Stomach (tissue), 9 donors: ENCODE results near the gene RFX2. TPM values are rescaled to one million over a fixed set of nuclear protein-coding genes. Genes with fewer than 3 reads are reported as not detected.

Experiments used
- DNase-seq, 2 donors: peaks; one replicate each; pipeline versions ENCODE4 v3.0.0 to v3.0.0-alpha.2; 2013 to 2019
- H3K27ac ChIP-seq, 5 donors: fragments of 200-600 bp in 4 of 5; sonication (generic) in 4 of 5; one replicate each; pipeline ENCODE4 v1.5.1; 2013 to 2019; ENCODE audit warnings: mild to moderate bottlenecking in 1 of 5, moderate library complexity in 1 of 5
- H3K27me3 ChIP-seq, 3 donors: fragments of 200-600 bp; sonication (generic); one replicate each; pipeline ENCODE4 v1.5.1; 2017 to 2019; ENCODE audit warnings: mixed run types in 1 of 3
- H3K36me3 ChIP-seq, 4 donors: fragments of 200-600 bp; sonication (generic); 1 replicate in 3 of 4; 2 replicates in 1 of 4; pipeline ENCODE4 v1.5.1; 2016 to 2019
- H3K4me1 ChIP-seq, 4 donors: fragments of 200-600 bp; sonication (generic); one replicate each; pipeline ENCODE4 v1.5.1; 2016 to 2019
- H3K4me3 ChIP-seq, 4 donors: fragments of 200-600 bp; sonication (generic) in 3 of 4; one replicate each; pipeline ENCODE4 v1.5.1; 2016 to 2019; ENCODE audit warnings: mild to moderate bottlenecking in 1 of 4
- H3K9me3 ChIP-seq, 4 donors: fragments of 200-600 bp; sonication (generic); one replicate each; pipeline ENCODE4 v1.5.1; 2016 to 2019
- EP300 ChIP-seq: sonication (generic); formaldehyde crosslinking; IDR thresholded peaks from one replicate; pipeline ENCODE4 v1.6.1; 2017; ENCODE audit warnings: antibody characterized with exemption
- POLR2A ChIP-seq, 4 donors: fragments of 450-650 bp; IDR thresholded peaks; one replicate each; pipeline ENCODE4 v1.6.1; 2016; ENCODE audit warnings: antibody characterized with exemption in 4 of 4, control low read depth in 2 of 4, mild to moderate bottlenecking in 1 of 4, moderate library complexity in 1 of 4
- POLR2AphosphoS5 ChIP-seq, 3 donors: sonication (generic); formaldehyde crosslinking; IDR thresholded peaks; one replicate each; pipeline ENCODE4 v1.6.1; 2016; ENCODE audit warnings: antibody characterized with exemption in 3 of 3
- WGBS, 5 donors: extraction: QIAGEN DNeasy Blood & Tissue Kit in 3 of 5; methylation state at CpG; one replicate each; pipeline versions ENCODE4 v1.1.5 to v1.1.7; 2013 to 2018; 5-methylcytosine and 5-hydroxymethylcytosine counted together
- intact Hi-C: fragments of 100-400 bp; cut with DNase I; formaldehyde crosslinking; loops from one replicate; pipeline ENCODE4 v1.15.1; 2023; ENCODE audit warnings: low total_unique reads
- polyA plus RNA-seq, 3 donors: library from polyadenylated mRNA; stranded (reverse); fragments of 200-250 nt; gene quantifications; one replicate each; pipeline ENCODE4 v1.2.3, GENCODE V29; 2013
- total RNA-seq, 5 donors: library from RNA; depleted of rRNA; stranded (reverse); fragments of >200 nt; gene quantifications; one replicate each; pipeline versions ENCODE4 v1.1.0 to v1.2.3, GENCODE V29; 2014 to 2016
- TF ChIP-seq, protein P1 (sequence below), 7 experiments: fragments of 450-650 bp in 4 of 7; fragments of 200-600 bp in 3 of 7; sonication (generic) in 3 of 7; IDR thresholded peaks; one replicate each; pipeline ENCODE4 v1.5.1; 2016 to 2019; ENCODE audit warnings: antibody characterized with exemption in 7 of 7, control low read depth in 2 of 7, mild to moderate bottlenecking in 1 of 7
- donor health status: healthy with polysubstance abuse.
- donor health status: Bipolar disorder and iron deficiency.
- donor health status: healthy.

Gene RFX2
- total and polyA plus RNA-seq, 8 donors: 1.2 to 123 (median 8.0) TPM

- Histone ChIP-seq H3K4me1 (peaks cover 50 to 90% (median 79%) of the 10 kb centered on the region in 4 donors), H3K27ac (peak overlapping the region in 4 of 5 donors; percentile 20 to 67 (median 52)), H3K36me3 (peaks cover 0 to 31% (median 17%) of the 10 kb centered on the region in 4 donors), H3K27me3 (no peaks in the 10 kb centered on the region), H3K9me3 (no peaks in the 10 kb centered on the region), H3K4me3 (peak overlapping the region in 1 of 4 donors; percentile 100)
- intact Hi-C loops: no loop called here
- DNase-seq: no peak
- no peak for TF ChIP-seq POLR2A (IDR thresholded peaks at IDR 0.05)
- TF ChIP-seq, protein P1, sequence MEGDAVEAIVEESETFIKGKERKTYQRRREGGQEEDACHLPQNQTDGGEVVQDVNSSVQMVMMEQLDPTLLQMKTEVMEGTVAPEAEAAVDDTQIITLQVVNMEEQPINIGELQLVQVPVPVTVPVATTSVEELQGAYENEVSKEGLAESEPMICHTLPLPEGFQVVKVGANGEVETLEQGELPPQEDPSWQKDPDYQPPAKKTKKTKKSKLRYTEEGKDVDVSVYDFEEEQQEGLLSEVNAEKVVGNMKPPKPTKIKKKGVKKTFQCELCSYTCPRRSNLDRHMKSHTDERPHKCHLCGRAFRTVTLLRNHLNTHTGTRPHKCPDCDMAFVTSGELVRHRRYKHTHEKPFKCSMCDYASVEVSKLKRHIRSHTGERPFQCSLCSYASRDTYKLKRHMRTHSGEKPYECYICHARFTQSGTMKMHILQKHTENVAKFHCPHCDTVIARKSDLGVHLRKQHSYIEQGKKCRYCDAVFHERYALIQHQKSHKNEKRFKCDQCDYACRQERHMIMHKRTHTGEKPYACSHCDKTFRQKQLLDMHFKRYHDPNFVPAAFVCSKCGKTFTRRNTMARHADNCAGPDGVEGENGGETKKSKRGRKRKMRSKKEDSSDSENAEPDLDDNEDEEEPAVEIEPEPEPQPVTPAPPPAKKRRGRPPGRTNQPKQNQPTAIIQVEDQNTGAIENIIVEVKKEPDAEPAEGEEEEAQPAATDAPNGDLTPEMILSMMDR (IDR thresholded peaks at IDR 0.05): no peak
- TF ChIP-seq EP300: no peak
- no peak for TF ChIP-seq POLR2AphosphoS5 (IDR thresholded peaks at IDR 0.05)
- WGBS, 5 donors: 61 to 79% (median 70%) methylated on average over 3 of the region's 3 CpGs
Observed at GRCh38 chr19:5975388-5975728, 134.9 kb downstream of the RFX2 start.

GRCh38 chr19:5974721-5975387, 135.4 kb downstream of the RFX2 start:
- peaks cover 50 to 90% (median 79%) of the 10 kb centered on the region in 4 donors for H3K4me1 ChIP-seq
- H3K27ac ChIP-seq: peak overlapping the region in 4 of 5 donors; percentile 20 to 67 (median 52)

DNA sequence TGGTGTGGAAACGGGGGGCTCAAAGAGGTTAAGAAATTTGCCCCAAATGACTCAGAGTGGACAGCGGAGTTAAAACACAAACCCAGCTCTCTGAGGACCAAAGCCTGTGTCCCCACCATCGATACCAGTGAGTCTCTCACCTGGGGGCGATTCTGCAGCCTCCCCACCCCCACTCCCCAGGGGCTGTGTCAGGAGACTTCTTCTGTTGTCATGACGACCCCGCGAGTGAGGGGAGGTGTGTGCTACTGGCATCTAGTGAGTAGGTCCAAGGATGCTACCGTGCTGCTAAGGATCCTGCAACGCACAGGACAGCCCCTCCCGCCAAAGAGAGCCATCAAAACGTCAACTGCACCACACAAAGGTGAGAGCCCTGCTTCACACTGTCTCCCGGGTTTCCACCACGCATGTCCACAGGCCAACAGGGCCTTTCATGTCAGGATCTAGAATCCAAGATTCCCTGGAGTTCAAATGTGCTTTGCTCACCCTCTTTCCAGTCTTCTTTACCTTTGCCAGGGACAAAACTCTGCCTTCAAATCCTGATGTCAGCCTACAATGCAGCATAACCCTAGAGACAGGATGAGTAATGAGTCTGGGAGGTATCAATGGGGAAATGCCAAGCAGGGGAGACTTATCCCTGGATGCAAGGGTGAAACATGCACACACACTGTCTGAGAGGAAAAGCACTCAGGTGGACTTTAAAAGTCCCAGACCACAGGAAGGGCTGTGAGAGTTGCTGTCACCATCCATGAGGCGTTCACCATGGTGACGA, 136.2 kb downstream of the RFX2 start:
- Histone ChIP-seq H3K4me3 (peak overlapping the region in 1 of 4 donors; percentile 2), H3K4me1 (peaks cover 50 to 90% (median 79%) of the 10 kb centered on the region in 4 donors), H3K36me3 (peaks cover 0 to 31% (median 18%) of the 10 kb centered on the region in 4 donors), H3K27me3 (no peaks in the 10 kb centered on the region), H3K9me3 (no peaks in the 10 kb centered on the region), H3K27ac (peak overlapping the region in 1 of 5 donors; percentile 19)
- TF ChIP-seq POLR2AphosphoS5 (IDR thresholded peaks at IDR 0.05): no peak
- TF ChIP-seq POLR2A (IDR thresholded peaks at IDR 0.05): no peak
- TF ChIP-seq, protein P1 (IDR thresholded peaks at IDR 0.05): no peak
- TF ChIP-seq EP300: no peak
- WGBS, 5 donors: 74 to 79% (median 78%) methylated on average over 12 to 15 of the region's 15 CpGs
- DNase-seq: no peak
- intact Hi-C loops: no loop called here

More at GRCh38 chr19:5974721-5975387, 135.4 kb downstream of the RFX2 start:
- intact Hi-C loops: no loop called here
- no peaks in the 10 kb centered on the region for H3K27me3 ChIP-seq
- peak in 1 of 2 donors; percentile 87 for DNase-seq
- WGBS, 5 donors: 37 to 60% (median 42%) methylated on average over 10 of the region's 10 CpGs
- no peaks in the 10 kb centered on the region for H3K9me3 ChIP-seq
- no peak for TF ChIP-seq EP300
- TF ChIP-seq, protein P1 (IDR thresholded peaks at IDR 0.05): no peak
- peak in 1 of 3 donors; percentile 64 for TF ChIP-seq POLR2AphosphoS5 (IDR thresholded peaks at IDR 0.05)
- H3K36me3 ChIP-seq: peaks cover 0 to 31% (median 17%) of the 10 kb centered on the region in 4 donors
- H3K4me3 ChIP-seq: peak overlapping the region in 1 of 4 donors; percentile 2

GRCh38 chr19:5973376-5973775, 136.9 kb downstream of the RFX2 start:
- no peak overlapping the region for H3K4me3 ChIP-seq
- no peak overlapping the region for H3K27ac ChIP-seq
- intact Hi-C loops: no loop called here
- H3K27me3 ChIP-seq: no peaks in the 10 kb centered on the region
- TF ChIP-seq POLR2AphosphoS5 (IDR thresholded peaks at IDR 0.05) (no peak), EP300 (no peak), POLR2A (IDR thresholded peaks at IDR 0.05) (no peak)
- TF ChIP-seq, protein P1 (IDR thresholded peaks at IDR 0.05): no peak
- peaks cover 0 to 31% (median 18%) of the 10 kb centered on the region in 4 donors for H3K36me3 ChIP-seq
- WGBS, 5 donors: 82 to 95% (median 91%) methylated on average over 4 to 5 of the region's 5 CpGs
- peaks cover 50 to 90% (median 79%) of the 10 kb centered on the region in 4 donors for H3K4me1 ChIP-seq
- no peaks in the 10 kb centered on the region for H3K9me3 ChIP-seq
- no peak for DNase-seq
